ENCODE data around the gene CHPF.

CHPF gene

DNA sequence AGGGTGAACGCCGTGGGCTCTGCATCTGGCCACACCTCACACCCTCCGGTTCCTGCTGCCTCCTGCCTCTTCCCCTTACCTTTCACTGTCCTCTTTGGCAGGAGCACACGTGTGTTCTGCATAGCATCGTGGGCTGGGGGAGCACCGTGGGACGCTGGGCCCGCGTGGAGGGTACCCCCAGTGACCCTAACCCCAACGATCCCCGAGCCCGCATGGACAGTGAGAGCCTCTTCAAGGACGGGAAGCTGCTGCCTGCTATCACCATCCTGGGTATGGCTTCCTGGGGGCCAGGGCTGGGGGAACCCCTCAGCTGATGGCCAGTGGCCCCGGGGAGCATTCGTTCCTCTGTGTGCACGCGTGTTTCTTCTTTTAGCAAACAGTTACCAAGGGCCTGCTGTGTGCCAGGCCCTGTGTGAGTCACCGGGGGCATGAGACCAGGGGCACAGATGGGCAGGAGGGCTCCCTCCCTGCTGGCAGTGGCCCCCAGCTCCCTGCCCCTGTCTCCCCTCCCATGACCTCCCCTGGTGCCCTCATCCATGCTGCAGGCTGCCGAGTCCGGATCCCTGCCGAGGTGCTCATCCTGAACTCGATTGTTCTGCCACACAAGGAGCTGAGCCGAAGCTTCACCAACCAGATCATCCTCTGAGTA, 37.3 kb downstream of the CHPF start:
- in situ Hi-C loops (cut with MboI; ENCODE audit: low pct_unique_long_range_greater_than_20kb, low sequenced_read_pairs, unreplicated experiment): no loop called here
- TF ChIP-seq, protein P1, sequence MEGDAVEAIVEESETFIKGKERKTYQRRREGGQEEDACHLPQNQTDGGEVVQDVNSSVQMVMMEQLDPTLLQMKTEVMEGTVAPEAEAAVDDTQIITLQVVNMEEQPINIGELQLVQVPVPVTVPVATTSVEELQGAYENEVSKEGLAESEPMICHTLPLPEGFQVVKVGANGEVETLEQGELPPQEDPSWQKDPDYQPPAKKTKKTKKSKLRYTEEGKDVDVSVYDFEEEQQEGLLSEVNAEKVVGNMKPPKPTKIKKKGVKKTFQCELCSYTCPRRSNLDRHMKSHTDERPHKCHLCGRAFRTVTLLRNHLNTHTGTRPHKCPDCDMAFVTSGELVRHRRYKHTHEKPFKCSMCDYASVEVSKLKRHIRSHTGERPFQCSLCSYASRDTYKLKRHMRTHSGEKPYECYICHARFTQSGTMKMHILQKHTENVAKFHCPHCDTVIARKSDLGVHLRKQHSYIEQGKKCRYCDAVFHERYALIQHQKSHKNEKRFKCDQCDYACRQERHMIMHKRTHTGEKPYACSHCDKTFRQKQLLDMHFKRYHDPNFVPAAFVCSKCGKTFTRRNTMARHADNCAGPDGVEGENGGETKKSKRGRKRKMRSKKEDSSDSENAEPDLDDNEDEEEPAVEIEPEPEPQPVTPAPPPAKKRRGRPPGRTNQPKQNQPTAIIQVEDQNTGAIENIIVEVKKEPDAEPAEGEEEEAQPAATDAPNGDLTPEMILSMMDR (IDR thresholded peaks at IDR 0.05; ENCODE audit: extremely low read depth, insufficient read depth, missing control alignments): no peak
- no peak for DNase-seq (ENCODE audit: low spot score)

DNA sequence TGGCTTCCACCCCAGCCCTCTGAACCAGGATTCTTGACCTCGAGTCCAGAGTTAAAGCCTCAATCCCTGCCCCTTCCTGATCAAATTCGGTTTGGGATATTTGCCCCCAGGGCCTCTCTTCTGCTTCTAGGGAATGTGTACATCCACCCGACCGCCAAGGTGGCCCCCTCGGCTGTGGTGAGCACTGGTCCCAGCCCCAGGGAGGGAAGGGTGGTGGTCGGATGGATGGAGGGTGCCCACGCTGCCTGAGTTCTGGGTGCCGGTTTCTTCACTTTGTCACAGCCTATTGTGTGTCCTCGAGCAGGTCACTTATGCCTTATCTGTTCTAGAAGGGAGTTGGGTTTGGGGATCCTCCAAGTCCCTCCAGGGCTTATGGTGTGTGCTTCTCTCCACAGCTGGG, 38.0 kb downstream of the CHPF start:
- in situ Hi-C loops (cut with MboI; ENCODE audit: low pct_unique_long_range_greater_than_20kb, low sequenced_read_pairs, unreplicated experiment): no loop called here
- DNase-seq (ENCODE audit: low spot score): no peak

DNA sequence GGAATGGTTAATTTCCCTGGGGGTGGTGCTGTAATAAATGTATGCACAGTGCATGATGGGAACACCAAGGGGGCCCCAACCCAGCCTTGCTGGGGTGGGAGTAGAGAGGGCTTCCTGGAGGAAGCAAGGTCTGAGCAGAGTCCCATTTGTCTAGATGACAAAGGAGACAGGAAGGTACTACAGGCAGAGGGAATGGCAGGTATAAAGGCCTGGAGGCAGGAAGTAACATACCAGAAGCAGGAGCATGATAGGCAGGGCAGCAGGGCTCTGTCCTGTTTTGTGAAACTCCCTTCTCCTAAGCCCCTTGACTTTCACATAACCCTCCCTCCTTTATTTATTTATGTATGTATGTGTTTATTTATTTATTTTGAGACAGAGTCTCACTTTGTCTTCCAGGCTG, 41.0 kb downstream of the CHPF start:
- TF ChIP-seq, protein P1 (IDR thresholded peaks at IDR 0.05; ENCODE audit: extremely low read depth, insufficient read depth, missing control alignments): no peak
- no peak for DNase-seq (ENCODE audit: low spot score)
- in situ Hi-C loops (cut with MboI; ENCODE audit: low pct_unique_long_range_greater_than_20kb, low sequenced_read_pairs, unreplicated experiment): no loop called here

More for the DNA sequence above, 38.0 kb downstream of the CHPF start:
- TF ChIP-seq, protein P1 (IDR thresholded peaks at IDR 0.05; ENCODE audit: extremely low read depth, insufficient read depth, missing control alignments): no peak

DNA sequence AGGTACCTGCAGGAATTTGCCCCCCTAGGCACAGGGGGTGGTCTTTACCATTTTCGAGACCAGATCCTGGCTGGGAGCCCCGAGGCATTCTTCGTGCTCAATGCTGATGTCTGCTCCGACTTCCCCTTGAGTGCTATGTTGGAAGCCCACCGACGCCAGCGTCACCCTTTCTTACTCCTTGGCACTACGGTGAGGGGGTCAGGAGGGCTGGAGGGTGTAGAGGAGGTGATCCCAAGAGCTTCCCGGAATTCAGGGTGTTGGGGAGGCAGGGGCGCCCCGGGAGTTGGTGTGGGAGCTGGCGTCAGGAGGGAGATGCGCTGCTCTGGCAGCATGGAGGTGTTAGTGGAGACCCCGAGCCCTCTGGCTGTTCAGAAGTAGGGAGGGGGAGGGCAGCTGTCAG, 41.8 kb downstream of the CHPF start:
- TF ChIP-seq, protein P1 (IDR thresholded peaks at IDR 0.05; ENCODE audit: extremely low read depth, insufficient read depth, missing control alignments): no peak
- no peak for DNase-seq (ENCODE audit: low spot score)
- in situ Hi-C loops (cut with MboI; ENCODE audit: low pct_unique_long_range_greater_than_20kb, low sequenced_read_pairs, unreplicated experiment): no loop called here

DNA sequence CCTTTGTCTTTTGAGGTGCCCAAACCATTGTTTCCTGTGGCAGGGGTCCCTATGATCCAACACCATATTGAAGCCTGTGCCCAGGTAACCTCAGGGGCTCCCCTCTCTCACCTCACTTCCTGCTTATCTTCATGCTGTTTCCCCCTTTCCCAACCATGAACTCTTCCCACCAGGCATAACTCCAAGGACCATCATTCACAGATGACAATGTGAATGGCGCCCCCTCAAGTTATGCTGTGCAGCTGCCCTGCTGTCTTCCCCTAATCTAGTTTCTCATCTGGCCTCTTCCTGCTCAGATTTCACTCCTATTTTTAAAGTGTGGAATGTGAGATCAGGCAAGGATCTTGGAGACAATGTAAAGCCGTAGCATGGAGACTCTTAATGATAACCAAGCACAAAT, 43.5 kb downstream of the CHPF start:
- TF ChIP-seq, protein P1 (IDR thresholded peaks at IDR 0.05; ENCODE audit: extremely low read depth, insufficient read depth, missing control alignments): no peak
- DNase-seq (ENCODE audit: low spot score): no peak
- in situ Hi-C loops (cut with MboI; ENCODE audit: low pct_unique_long_range_greater_than_20kb, low sequenced_read_pairs, unreplicated experiment): no loop called here

DNA sequence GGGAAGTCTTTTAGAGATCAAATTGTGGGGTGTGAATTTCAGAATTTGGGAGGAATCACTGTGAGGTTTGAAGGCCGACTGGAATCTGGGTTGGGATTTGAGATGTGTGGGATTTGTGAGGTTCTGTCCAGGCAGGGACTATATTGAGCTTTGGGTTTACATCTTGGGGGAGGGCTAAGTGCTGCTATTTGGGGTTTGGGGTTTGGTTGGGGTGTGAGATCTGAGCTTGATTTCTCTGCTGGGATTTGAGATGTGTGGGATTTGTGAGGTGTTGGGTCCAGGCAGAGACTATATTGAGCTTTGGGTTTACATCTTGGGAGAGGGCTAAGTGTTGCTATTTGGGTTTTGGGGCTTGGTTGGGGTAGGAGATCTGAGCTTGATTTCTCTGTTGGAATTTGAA, 44.1 kb downstream of the CHPF start:
- DNase-seq (ENCODE audit: low spot score): no peak
- TF ChIP-seq, protein P1 (IDR thresholded peaks at IDR 0.05; ENCODE audit: extremely low read depth, insufficient read depth, missing control alignments): no peak
- in situ Hi-C loops (cut with MboI; ENCODE audit: low pct_unique_long_range_greater_than_20kb, low sequenced_read_pairs, unreplicated experiment): no loop called here

DNA sequence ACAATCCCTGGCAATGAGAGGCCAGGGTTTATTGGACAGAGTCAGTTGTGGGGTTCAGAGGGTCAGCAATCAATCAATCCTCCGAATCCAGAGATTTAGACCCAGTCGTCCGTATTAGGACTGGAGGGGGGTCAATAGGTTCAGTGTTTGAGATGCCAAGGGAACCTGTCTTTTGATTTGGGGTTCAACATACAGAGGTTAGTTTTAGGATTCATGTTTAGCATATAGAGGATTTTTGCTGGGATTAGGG, 44.6 kb downstream of the CHPF start:
- in situ Hi-C loops (cut with MboI; ENCODE audit: low pct_unique_long_range_greater_than_20kb, low sequenced_read_pairs, unreplicated experiment): no loop called here
- DNase-seq (ENCODE audit: low spot score): no peak
- TF ChIP-seq, protein P1 (IDR thresholded peaks at IDR 0.05; ENCODE audit: extremely low read depth, insufficient read depth, missing control alignments): no peak

Data from GM13977 (cell line).